ENCODE data around the gene HBE1. TPM values are rescaled to one million over a fixed set of nuclear protein-coding genes. Genes with fewer than 3 reads are reported as not detected.

The HBE1 gene
- total and polyA plus RNA-seq, 7 donors, result not detected

GRCh38 chr11:5230266-5230665 is 39.5 kb downstream of the HBE1 start:
- 83 to 94% (median 89%) methylated on average over 1 of the region's 1 CpG for WGBS, 3 donors
- Histone ChIP-seq H3K27me3 (ENCODE audit: insufficient read depth in 3 of 3, low read length in 2 of 3) (no peaks in the 10 kb centered on the region), H3K27ac (no peak overlapping the region), H3K36me3 (ENCODE audit: insufficient read depth in 1 of 2, low read depth in 1 of 2) (no peaks in the 10 kb centered on the region), H3K4me3 (no peak overlapping the region), H3K4me1 (no peaks in the 10 kb centered on the region), H3K9me3 (no peaks in the 10 kb centered on the region)
- TF ChIP-seq, protein P1, sequence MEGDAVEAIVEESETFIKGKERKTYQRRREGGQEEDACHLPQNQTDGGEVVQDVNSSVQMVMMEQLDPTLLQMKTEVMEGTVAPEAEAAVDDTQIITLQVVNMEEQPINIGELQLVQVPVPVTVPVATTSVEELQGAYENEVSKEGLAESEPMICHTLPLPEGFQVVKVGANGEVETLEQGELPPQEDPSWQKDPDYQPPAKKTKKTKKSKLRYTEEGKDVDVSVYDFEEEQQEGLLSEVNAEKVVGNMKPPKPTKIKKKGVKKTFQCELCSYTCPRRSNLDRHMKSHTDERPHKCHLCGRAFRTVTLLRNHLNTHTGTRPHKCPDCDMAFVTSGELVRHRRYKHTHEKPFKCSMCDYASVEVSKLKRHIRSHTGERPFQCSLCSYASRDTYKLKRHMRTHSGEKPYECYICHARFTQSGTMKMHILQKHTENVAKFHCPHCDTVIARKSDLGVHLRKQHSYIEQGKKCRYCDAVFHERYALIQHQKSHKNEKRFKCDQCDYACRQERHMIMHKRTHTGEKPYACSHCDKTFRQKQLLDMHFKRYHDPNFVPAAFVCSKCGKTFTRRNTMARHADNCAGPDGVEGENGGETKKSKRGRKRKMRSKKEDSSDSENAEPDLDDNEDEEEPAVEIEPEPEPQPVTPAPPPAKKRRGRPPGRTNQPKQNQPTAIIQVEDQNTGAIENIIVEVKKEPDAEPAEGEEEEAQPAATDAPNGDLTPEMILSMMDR (IDR thresholded peaks at IDR 0.05), result no peak
- intact Hi-C loops (cut with DNase I), result no loop called here
- no peak for DNase-seq
- ATAC-seq, result no peak

DNA sequence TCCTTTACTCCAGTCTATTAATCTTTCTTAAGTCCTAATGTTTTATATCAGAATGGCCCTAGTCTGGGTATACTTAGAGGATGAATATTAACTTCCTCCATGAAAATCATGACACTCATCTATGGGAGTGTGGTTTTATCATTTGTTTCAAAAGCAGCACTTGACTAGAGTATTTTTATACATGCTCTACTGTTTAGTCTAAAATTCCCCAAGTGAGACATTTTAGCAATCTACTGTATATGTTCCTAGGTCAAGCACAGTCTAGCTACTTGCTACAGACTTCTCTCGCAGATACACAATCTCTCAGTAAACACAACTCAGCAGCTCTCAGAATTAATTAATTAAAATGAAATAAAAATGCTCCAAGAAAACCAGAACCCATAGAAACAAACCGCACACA is 39.9 kb downstream of the HBE1 start:
- 87 to 91% (median 90%) methylated on average over 2 of the region's 2 CpGs for WGBS, 3 donors
- TF ChIP-seq, protein P1 (IDR thresholded peaks at IDR 0.05), result no peak
- no peak for ATAC-seq
- Histone ChIP-seq H3K27ac (no peak overlapping the region), H3K36me3 (ENCODE audit: insufficient read depth in 1 of 2, low read depth in 1 of 2) (no peaks in the 10 kb centered on the region), H3K9me3 (no peaks in the 10 kb centered on the region), H3K27me3 (ENCODE audit: insufficient read depth in 3 of 3, low read length in 2 of 3) (no peaks in the 10 kb centered on the region), H3K4me3 (no peak overlapping the region), H3K4me1 (no peaks in the 10 kb centered on the region)
- intact Hi-C loops (cut with DNase I), result no loop called here
- DNase-seq, result no peak

DNA sequence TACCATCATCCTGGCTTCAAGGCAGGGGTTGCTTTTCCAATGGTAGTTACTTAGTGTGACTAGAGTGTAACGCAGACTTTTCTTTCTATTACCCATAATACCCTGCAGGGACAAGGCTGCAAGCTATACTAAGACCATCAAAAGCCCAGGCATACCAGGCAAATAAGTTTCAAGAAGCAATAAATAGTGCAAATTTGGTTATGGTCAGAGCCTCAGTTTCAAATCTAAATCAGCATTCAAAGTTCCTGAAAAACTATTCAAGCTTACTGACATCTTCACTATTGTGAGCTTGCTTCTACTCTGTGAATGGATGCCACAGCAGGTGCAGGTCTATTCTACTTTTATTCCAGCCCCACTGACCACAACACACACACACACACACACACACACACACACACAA is 40.4 kb downstream of the HBE1 start:
- WGBS, 3 donors, result 83 to 97% (median 86%) methylated on average over 1 of the region's 1 CpG
- ATAC-seq (no peak), DNase-seq (no peak)
- Histone ChIP-seq H3K36me3 (ENCODE audit: insufficient read depth in 1 of 2, low read depth in 1 of 2) (no peaks in the 10 kb centered on the region), H3K4me1 (no peaks in the 10 kb centered on the region), H3K9me3 (no peaks in the 10 kb centered on the region), H3K27ac (no peak overlapping the region), H3K4me3 (no peak overlapping the region), H3K27me3 (ENCODE audit: insufficient read depth in 3 of 3, low read length in 2 of 3) (no peaks in the 10 kb centered on the region)
- intact Hi-C loops (cut with DNase I), result no loop called here
- TF ChIP-seq, protein P1 (IDR thresholded peaks at IDR 0.05), result no peak

GRCh38 chr11:5228124-5228523 is 41.6 kb downstream of the HBE1 start:
- whole genome bisulfite sequencing, 3 donors, result 44 to 52% (median 49%) methylated on average over 5 of the region's 5 CpGs
- intact Hi-C loops (cut with DNase I), result no loop called here
- H3K27ac ChIP-seq, result no peak overlapping the region

DNA sequence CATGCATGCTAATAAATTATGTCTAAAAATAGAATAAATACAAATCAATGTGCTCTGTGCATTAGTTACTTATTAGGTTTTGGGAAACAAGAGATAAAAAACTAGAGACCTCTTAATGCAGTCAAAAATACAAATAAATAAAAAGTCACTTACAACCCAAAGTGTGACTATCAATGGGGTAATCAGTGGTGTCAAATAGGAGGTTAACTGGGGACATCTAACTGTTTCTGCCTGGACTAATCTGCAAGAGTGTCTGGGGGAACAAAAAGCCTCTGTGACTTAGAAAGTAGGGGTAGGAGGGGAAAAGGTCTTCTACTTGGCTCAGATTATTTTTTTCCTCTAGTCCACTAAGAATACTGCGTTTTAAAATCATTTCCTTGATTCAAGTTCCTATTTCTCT is 42.1 kb downstream of the HBE1 start:
- H3K36me3 ChIP-seq (ENCODE audit: insufficient read depth in 1 of 2, low read depth in 1 of 2), result no peaks in the 10 kb centered on the region
- H3K4me1 ChIP-seq, result no peaks in the 10 kb centered on the region
- ATAC-seq, result no peak
- no peaks in the 10 kb centered on the region for H3K27me3 ChIP-seq (ENCODE audit: insufficient read depth in 3 of 3, low read length in 2 of 3)
- DNase-seq, result no peak
- TF ChIP-seq, protein P1 (IDR thresholded peaks at IDR 0.05), result no peak
- intact Hi-C loops (cut with DNase I), result no loop called here
- no peaks in the 10 kb centered on the region for H3K9me3 ChIP-seq
- no peak overlapping the region for H3K27ac ChIP-seq
- 23 to 33% (median 28%) methylated on average over 1 of the region's 1 CpG for WGBS, 3 donors
- no peak overlapping the region for H3K4me3 ChIP-seq

More at GRCh38 chr11:5228124-5228523, 41.6 kb downstream of the HBE1 start:
- TF ChIP-seq, protein P1 (IDR thresholded peaks at IDR 0.05), result no peak
- no peak for ATAC-seq
- Histone ChIP-seq H3K4me3 (no peak overlapping the region), H3K4me1 (no peaks in the 10 kb centered on the region), H3K27me3 (ENCODE audit: insufficient read depth in 3 of 3, low read length in 2 of 3) (no peaks in the 10 kb centered on the region), H3K9me3 (no peaks in the 10 kb centered on the region), H3K36me3 (ENCODE audit: insufficient read depth in 1 of 2, low read depth in 1 of 2) (no peaks in the 10 kb centered on the region)
- DNase-seq, result no peak
